ENCODE data around the gene HTT. TPM values are rescaled to one million over a fixed set of nuclear protein-coding genes. Genes with fewer than 3 reads are reported as not detected.

HTT gene
- total RNA-seq, 1 donor from 2014 or later, result 43.8 TPM

GRCh38 chr4:3196670-3197359 is 122.3 kb downstream of the HTT start:
- Histone ChIP-seq H3K36me3 (ENCODE audit: control insufficient read depth, insufficient read depth, low read length) (peaks cover 3% of the 10 kb centered on the region), H3K4me3 (ENCODE audit: low read depth, low read length) (no peak overlapping the region), H3K27me3 (ENCODE audit: control insufficient read depth, insufficient read depth, low read length) (no peaks in the 10 kb centered on the region)
- TF ChIP-seq, protein P1, sequence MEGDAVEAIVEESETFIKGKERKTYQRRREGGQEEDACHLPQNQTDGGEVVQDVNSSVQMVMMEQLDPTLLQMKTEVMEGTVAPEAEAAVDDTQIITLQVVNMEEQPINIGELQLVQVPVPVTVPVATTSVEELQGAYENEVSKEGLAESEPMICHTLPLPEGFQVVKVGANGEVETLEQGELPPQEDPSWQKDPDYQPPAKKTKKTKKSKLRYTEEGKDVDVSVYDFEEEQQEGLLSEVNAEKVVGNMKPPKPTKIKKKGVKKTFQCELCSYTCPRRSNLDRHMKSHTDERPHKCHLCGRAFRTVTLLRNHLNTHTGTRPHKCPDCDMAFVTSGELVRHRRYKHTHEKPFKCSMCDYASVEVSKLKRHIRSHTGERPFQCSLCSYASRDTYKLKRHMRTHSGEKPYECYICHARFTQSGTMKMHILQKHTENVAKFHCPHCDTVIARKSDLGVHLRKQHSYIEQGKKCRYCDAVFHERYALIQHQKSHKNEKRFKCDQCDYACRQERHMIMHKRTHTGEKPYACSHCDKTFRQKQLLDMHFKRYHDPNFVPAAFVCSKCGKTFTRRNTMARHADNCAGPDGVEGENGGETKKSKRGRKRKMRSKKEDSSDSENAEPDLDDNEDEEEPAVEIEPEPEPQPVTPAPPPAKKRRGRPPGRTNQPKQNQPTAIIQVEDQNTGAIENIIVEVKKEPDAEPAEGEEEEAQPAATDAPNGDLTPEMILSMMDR (IDR thresholded peaks at IDR 0.05; ENCODE audit: insufficient read depth, low read length, poor library complexity, severe bottlenecking), result no peak
- DNase-seq (ENCODE audit: low read depth), result no peak

GRCh38 chr4:3197366-3198105 is 123.1 kb downstream of the HTT start:
- DNase-seq (ENCODE audit: low read depth), result no peak
- Histone ChIP-seq H3K36me3 (ENCODE audit: control insufficient read depth, insufficient read depth, low read length) (peaks cover 3% of the 10 kb centered on the region), H3K4me3 (ENCODE audit: low read depth, low read length) (no peak overlapping the region), H3K27me3 (ENCODE audit: control insufficient read depth, insufficient read depth, low read length) (no peaks in the 10 kb centered on the region)
- TF ChIP-seq, protein P1 (IDR thresholded peaks at IDR 0.05; ENCODE audit: insufficient read depth, low read length, poor library complexity, severe bottlenecking), result no peak

- no peak for DNase-seq (ENCODE audit: low read depth)
- Histone ChIP-seq H3K4me3 (ENCODE audit: low read depth, low read length) (no peak overlapping the region), H3K27me3 (ENCODE audit: control insufficient read depth, insufficient read depth, low read length) (no peaks in the 10 kb centered on the region), H3K36me3 (ENCODE audit: control insufficient read depth, insufficient read depth, low read length) (peaks cover 3% of the 10 kb centered on the region)
- TF ChIP-seq, protein P1 (IDR thresholded peaks at IDR 0.05; ENCODE audit: insufficient read depth, low read length, poor library complexity, severe bottlenecking), result no peak
Measured at GRCh38 chr4:3198906-3199305, 124.4 kb downstream of the HTT start.

- Histone ChIP-seq H3K36me3 (ENCODE audit: control insufficient read depth, insufficient read depth, low read length) (peaks cover 3% of the 10 kb centered on the region), H3K4me3 (ENCODE audit: low read depth, low read length) (no peak overlapping the region), H3K27me3 (ENCODE audit: control insufficient read depth, insufficient read depth, low read length) (no peaks in the 10 kb centered on the region)
- DNase-seq (ENCODE audit: low read depth), result no peak
- TF ChIP-seq, protein P1 (IDR thresholded peaks at IDR 0.05; ENCODE audit: insufficient read depth, low read length, poor library complexity, severe bottlenecking), result no peak
Measured at GRCh38 chr4:3199653-3200422, 125.4 kb downstream of the HTT start.

- Histone ChIP-seq H3K27me3 (ENCODE audit: control insufficient read depth, insufficient read depth, low read length) (no peaks in the 10 kb centered on the region), H3K4me3 (ENCODE audit: low read depth, low read length) (no peak overlapping the region), H3K36me3 (ENCODE audit: control insufficient read depth, insufficient read depth, low read length) (peaks cover 3% of the 10 kb centered on the region)
- TF ChIP-seq, protein P1 (IDR thresholded peaks at IDR 0.05; ENCODE audit: insufficient read depth, low read length, poor library complexity, severe bottlenecking), result no peak
- DNase-seq (ENCODE audit: low read depth), result no peak
Measured at GRCh38 chr4:3200423-3201090, 126.1 kb downstream of the HTT start.

All from kidney epithelial cell (primary cell).